CD4-positive, alpha-beta T cell treated with Interferon alpha-2 for 1 hour (primary cell): Measurements from ENCODE around the gene ABCA4.

ENCODE experiments used
- DNase-seq, 2 donors: peaks; one replicate each; pipeline ENCODE4 v3.0.0-alpha.2; 2020 to 2022

The ABCA4 gene

GRCh38 chr1:94048413-94049164, 72.4 kb downstream of the ABCA4 start:
- DNase-seq, result no peak

DNA sequence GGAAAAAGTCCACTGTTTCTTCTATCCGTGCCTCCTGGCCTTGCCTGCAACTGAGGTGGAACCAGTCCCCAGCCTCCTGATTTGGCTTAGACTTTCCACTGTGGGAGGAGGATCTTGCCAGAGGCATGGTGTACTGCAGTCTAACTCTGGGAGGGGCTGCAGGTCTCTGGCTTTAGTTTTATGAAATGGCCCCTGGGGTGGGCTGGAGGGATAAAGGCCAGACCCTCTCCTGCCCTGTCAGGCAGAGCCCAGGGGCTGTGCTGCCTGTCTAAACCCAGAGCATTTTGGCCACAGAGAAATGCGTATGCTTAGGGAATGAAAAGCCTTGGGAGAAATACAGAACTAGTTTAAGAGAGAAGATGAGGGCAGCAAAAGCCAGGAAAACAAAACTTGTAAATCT, 73.0 kb downstream of the ABCA4 start:
- no peak for DNase-seq

DNA sequence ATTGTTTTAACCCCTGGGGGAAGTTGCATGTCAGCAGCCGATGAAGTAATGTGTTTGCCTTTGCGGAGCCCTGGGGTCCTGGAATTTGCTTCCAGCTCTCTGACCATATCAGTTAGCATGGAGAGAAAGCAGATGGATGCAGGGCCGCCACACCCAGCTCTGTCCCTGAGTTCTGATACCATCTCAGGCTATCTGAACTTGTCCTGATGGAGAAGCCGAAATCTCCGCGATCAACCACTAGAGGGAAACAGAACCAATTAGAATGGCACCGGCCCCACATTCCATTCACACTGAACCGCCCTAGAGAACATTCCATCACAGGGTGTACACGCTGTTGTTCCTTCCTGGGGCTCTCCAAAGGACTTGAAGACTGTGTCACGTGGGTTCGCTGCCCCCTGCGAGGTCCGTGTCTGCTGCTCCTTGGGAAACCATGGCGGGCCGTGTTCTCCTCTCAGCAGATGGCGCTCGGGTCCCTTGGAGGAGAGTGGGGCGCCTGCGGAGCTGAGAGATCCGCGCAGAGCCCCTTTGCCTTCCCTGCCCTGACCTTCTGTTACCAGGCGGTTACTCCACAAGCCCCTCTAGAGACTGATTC, 75.4 kb downstream of the ABCA4 start:
- DNase-seq, result peak in 1 of 2 donors; percentile 25

DNA sequence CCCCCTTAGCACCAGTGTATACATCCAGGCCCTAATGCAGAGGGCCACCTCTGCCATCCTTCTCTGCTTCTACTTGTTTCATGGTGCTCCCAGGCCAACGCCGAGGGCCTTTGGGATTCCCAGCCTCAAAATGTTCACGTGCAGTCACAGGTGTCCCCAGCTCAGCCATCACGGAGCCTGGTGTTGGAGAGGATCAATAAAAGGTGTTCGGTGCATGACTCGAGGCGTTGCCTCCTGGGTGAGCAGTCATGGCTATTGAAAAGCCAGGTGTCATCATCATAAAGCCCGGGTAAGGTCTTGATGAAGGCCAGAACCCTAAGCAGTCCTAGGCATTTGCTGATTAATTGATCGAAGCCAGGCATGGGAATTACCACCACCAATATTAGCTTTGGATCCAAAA, 76.1 kb downstream of the ABCA4 start:
- DNase-seq, result no peak

GRCh38 chr1:94044290-94044790, 76.6 kb downstream of the ABCA4 start:
- DNase-seq, result no peak

DNA sequence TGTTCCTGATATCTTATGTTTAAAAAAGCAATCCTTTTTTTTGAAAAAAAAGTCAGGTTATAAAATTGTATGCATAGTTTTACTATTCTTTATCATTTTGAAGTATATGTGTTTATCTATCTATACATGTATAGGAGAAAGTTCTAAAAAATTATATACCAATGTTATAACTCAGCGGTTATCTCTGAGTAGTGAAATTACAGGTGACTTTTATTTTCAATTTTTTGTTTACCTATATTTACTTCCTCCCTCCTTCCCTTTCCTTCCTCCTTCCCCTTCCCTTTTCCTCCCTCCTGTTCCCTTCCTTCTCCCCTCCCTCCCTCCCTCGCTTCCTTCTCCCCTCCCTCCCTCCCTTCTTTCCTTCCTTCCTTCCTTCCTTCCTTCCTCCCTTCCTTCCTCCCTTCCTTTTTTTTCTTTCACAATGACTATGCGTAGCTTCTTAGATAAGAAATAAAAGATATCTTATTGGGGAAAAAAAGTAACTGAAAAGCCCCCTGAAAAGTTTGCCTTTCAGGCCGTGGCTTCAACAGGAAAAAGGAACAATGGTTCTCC, 77.1 kb downstream of the ABCA4 start:
- no peak for DNase-seq

- no peak for DNase-seq
Observed at GRCh38 chr1:94042388-94042787, 78.6 kb downstream of the ABCA4 start.

- DNase-seq, result no peak
Observed at GRCh38 chr1:94039871-94040569, 80.9 kb downstream of the ABCA4 start.

DNA sequence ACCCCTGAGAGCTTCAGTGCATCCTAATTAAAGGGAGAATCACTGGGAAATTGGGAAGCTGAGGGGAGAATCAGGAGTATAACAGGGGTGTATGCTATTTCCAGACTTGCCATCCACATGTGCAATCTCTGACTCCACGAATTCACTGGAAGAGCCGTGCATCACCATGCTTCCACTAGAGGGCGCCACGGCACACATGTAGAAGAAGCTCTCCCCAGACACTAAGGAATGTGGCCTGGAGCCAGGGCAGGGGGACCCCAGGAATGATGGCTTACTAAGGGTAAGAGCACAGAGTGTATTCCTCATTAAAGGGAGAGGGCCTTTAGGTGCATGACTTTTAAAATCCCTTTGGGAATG, 81.5 kb downstream of the ABCA4 start:
- DNase-seq, result peak; percentile 34 to 45

DNA sequence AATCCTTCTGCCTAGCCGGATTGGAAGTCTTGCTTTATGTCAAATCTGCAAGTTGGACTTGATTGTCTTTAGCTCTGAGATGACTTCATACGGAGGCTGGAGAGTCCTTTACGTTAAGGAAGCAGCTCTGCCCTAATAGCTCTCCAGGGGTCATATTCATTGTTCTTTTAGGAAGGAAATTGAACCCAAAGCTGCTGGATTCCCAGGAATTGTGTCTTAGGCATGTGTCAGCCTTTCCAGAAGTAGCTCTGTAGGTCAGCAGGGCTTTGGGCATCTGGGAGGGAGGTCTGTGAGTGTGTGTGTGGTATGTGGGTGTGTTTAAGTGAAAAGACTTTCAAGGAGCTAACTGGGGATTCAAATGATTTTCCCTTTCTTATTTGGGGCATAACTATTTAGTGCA, 82.4 kb downstream of the ABCA4 start:
- no peak for DNase-seq

DNA sequence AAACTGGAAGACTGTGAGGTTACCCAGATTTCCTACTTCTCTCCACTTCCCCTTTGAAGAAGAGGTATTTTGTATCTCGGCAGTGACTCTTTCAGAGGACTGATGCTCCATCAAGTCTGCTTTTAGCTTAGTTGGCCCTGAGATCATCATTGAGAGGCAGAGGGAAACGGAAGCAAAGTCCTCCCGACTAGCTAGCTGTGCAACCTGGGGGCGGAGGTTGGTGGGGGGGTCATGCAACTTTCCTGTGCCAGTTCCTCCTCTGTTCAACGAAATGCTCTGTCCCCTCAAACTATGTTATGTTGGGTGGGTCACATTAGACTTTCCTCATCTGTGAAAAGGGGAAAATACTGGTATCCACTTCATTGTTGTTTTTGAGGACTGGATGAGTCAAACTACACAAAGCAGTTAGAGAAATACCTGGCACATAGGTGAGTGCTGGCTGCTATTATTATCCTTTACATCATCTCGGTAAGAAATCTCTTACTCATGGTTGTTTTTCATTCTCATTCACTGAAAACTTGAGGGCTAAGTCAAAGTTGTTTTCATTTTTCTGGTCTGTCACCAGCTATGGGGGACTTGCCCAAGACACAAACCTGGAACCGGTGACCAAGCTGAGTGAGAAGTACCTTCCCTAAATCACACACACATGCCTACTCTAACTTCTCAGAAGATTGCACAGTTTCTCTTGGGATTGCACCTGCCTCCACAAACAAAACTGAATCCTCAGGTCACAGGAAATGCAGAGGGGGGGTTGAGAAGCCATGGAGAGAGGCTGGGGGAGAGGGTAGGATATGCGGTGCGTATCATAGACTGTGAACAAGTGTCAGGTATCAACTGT, 83.3 kb downstream of the ABCA4 start:
- no peak for DNase-seq

DNA sequence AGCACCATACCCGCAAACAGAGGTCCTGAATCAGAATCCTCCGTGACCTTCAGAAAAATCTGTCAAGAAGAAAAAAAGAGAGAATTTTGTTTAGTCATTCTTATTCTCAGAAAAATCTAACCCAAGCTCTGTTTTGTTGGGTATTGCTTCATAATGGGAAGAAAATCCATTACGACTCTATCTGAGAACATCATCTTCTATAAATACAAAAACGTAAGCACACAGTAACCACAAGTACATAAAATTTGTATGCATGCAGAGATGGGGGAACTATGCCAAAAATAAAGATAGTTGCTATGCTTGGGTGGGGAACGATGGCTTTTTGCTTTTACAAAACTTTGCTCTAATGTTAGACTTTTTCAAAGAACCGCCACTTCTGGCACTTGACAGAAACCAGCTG, 84.2 kb downstream of the ABCA4 start:
- DNase-seq, result no peak

GRCh38 chr1:94033849-94034248, 87.1 kb downstream of the ABCA4 start:
- DNase-seq, result no peak

DNA sequence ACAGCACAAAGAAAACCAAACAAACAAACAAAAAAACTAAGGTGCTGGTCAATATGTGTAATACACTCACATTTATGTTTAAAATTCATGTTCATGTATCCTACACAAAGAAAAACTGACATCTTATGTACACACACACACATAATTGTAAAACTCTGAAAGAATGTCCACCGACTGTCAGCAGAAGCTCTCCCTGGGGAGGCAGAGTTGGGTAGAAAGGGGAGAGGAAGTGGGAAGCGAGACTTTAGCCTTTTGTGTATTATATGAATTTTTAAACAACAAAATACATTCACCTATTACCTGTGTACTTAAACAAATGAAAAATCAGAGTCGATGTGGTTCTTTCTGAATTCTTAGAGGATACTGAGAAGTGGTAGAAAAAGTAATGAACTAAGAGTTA, 88.3 kb downstream of the ABCA4 start:
- no peak for DNase-seq

- no peak for DNase-seq
Observed at GRCh38 chr1:94031591-94031990, 89.4 kb downstream of the ABCA4 start.

GRCh38 chr1:94031154-94031553, 89.8 kb downstream of the ABCA4 start:
- DNase-seq, result no peak

- DNase-seq, result no peak
Observed at GRCh38 chr1:94029130-94029993, 91.6 kb downstream of the ABCA4 start.

DNA sequence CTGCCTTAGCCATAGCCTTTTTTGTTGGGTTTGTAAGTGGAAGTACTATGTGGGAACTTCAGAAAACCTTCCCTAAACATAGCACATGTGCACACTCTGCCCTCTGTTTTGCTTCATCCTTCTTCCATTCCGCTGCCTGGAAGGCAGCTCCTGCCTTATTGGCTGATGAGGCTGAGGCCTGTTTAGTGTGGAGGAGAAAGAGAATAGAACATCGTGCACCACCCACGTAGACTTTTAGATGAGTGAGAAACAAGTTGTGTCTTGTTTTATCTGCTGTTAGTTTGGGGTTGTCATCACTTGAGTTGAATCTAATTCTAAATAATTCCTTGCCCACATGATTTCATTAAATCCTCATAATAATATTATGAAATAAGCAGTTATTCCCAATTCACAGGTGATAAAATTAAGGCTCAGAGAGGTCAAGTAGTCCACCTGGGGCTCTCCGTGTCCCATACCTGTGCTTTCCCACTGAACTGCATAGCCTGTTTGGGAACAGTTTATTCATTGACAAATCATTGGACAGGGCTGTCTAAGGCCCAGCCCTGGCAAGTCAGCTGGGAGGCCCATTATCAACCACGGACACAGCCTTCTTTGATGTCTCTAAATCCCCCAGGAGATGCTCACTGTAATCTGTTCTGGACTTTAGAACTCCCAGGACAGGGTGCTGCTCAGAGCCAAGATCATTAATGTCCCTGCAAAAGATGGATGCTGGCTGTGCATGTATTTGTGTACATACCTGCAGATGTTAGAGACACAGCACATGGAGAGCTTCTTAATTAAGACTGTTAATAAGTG, 93.0 kb downstream of the ABCA4 start:
- DNase-seq, result no peak

DNA sequence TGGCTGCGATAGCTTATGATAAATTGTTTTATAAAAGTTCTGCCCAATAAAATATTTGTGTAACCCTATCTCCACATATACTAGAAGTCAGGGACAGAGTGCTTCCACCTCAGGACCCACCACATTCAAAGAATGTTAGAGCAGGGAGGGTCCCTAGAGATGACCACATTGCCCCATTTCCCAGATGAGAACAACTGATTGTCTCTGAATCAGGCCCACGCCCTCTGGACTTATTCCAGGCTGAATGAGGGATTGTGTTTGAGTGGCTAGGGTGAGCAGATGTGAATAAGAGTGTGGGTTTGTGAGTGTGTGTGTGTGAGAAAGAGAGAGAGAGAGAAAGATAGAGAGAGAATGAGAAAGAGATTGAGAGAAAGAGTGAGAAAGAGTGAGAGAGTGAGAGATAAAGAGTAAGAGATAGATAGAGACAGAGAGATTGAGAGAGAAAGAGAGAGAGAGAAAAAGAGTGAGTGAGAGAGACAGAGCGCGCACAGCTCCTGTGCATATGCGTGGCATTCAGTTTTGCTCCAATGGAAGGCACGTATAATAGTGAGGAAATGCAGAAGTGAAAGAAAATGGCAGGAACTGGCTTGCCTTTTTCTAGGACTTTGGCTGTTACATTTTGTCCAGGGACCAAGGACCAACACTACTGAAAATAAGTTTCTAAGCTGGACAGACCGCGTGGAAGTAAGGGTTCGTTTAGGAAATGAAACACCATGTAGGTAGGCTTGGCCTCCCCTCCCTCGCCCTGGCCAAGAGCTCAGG, 94.1 kb downstream of the ABCA4 start:
- no peak for DNase-seq
